Dermis blood vessel endothelial cell (primary cell): ENCODE measurements around the gene CELF1. TPM values are rescaled to one million over a fixed set of nuclear protein-coding genes. Genes with fewer than 3 reads are reported as not detected.
"Not testable (repeated sequence)": the region's sequence is repeated elsewhere in the genome, so short reads cannot be mapped to it uniquely, and the experiment has no call there.

Experiments used
- DNase-seq: peaks from one replicate; pipeline ENCODE4 v3.0.0; 2010
- total RNA-seq: library from RNA; depleted of rRNA; stranded (reverse); fragments of >200 nt; gene quantifications from 2 replicates; pipeline ENCODE4 v1.2.3, GENCODE V29; 2014

The CELF1 gene
- total RNA-seq, 1 donor from 2014 or later: 97.0 TPM

GRCh38 chr11:47538741-47539565 is 14.0 kb downstream of the CELF1 start:
- peak; percentile 85 for DNase-seq

- DNase-seq: no peak
These were observed 16.0 kb downstream of the CELF1 start for GRCh38 chr11:47536915-47537314.

- no peak for DNase-seq
These were observed 18.2 kb downstream of the CELF1 start for GRCh38 chr11:47534704-47535251.

- DNase-seq: no peak
These were observed 19.2 kb downstream of the CELF1 start for GRCh38 chr11:47533690-47534151.

- DNase-seq: no peak
These were observed 20.2 kb downstream of the CELF1 start for GRCh38 chr11:47532597-47533213.

GRCh38 chr11:47531666-47532065 is 21.3 kb downstream of the CELF1 start:
- no peak for DNase-seq

- not testable (repeated sequence) for DNase-seq
These were observed 22.2 kb downstream of the CELF1 start for GRCh38 chr11:47530721-47531120.

- no peak for DNase-seq
These were observed 23.0 kb downstream of the CELF1 start for GRCh38 chr11:47529951-47530350.

GRCh38 chr11:47527186-47527585 is 25.7 kb downstream of the CELF1 start:
- no peak for DNase-seq

- not testable (repeated sequence) for DNase-seq
These were observed 26.9 kb downstream of the CELF1 start for GRCh38 chr11:47526032-47526431.

GRCh38 chr11:47524291-47524874 is 28.5 kb downstream of the CELF1 start:
- DNase-seq: peak; percentile 32

- peak; percentile 91 for DNase-seq
These were observed 29.3 kb downstream of the CELF1 start for GRCh38 chr11:47523490-47524225.

- no peak for DNase-seq
These were observed 34.5 kb downstream of the CELF1 start for GRCh38 chr11:47518212-47518964.

GRCh38 chr11:47516984-47517853 is 35.7 kb downstream of the CELF1 start:
- DNase-seq: no peak

GRCh38 chr11:47516155-47516554 is 36.8 kb downstream of the CELF1 start:
- no peak for DNase-seq

- peak; percentile 68 for DNase-seq
These were observed 37.9 kb downstream of the CELF1 start for GRCh38 chr11:47514825-47515647.

GRCh38 chr11:47512701-47513100 is 40.2 kb downstream of the CELF1 start:
- no peak for DNase-seq

- no peak for DNase-seq
These were observed 41.0 kb downstream of the CELF1 start for GRCh38 chr11:47511917-47512316.

GRCh38 chr11:47510209-47510608 is 42.7 kb downstream of the CELF1 start:
- DNase-seq: no peak

- no peak for DNase-seq
These were observed 43.8 kb downstream of the CELF1 start for GRCh38 chr11:47509077-47509536.
